Lower leg skin (tissue), 4 donors: Measurements from ENCODE around the gene DNAH1. TPM values are rescaled to one million over a fixed set of nuclear protein-coding genes. Genes with fewer than 3 reads are reported as not detected.
"Not testable (repeated sequence)": the region's sequence is repeated elsewhere in the genome, so short reads cannot be mapped to it uniquely, and the experiment has no call there.

ENCODE experiments used
- DNase-seq, 2 donors: peaks; one replicate each; pipeline ENCODE4 v3.0.0-alpha.2; 2019; ENCODE audit warnings: low spot score in 2 of 2
- H3K4me3 ChIP-seq: fragments of 200-600 bp; sonication (generic); 2 replicates; pipeline ENCODE4 v1.5.1; 2017; ENCODE audit warnings: mild to moderate bottlenecking, low read depth; ENCODE audit not compliant: poor library complexity, severe bottlenecking
- POLR2A ChIP-seq, 2 donors: fragments of 450-650 bp; IDR thresholded peaks; one replicate each; pipeline ENCODE4 v1.6.1; 2016 to 2017; ENCODE audit warnings: antibody characterized with exemption in 2 of 2, mild to moderate bottlenecking in 1 of 2, moderate library complexity in 1 of 2
- WGBS, 2 donors: methylation state at CpG; one replicate each; pipeline ENCODE4 v1.1.5; 2018; 5-methylcytosine and 5-hydroxymethylcytosine counted together
- intact Hi-C: fragments of 100-400 bp; cut with DNase I; formaldehyde crosslinking; loops from one replicate; pipeline ENCODE4 v1.15.0; 2023; ENCODE audit warnings: low total_unique reads
- total RNA-seq, 4 donors: library from RNA; depleted of rRNA; stranded (reverse); fragments of >200 nt; gene quantifications; one replicate each; pipeline ENCODE4 v1.1.0, GENCODE V29; 2016
- TF ChIP-seq, protein P1 (sequence below), 3 donors: fragments of 450-650 bp; IDR thresholded peaks; one replicate each; pipeline ENCODE4 v1.5.1; 2016; ENCODE audit warnings: antibody characterized with exemption in 3 of 3, mild to moderate bottlenecking in 3 of 3, moderate library complexity in 2 of 3

Gene DNAH1
- total RNA-seq: 1 to 10 TPM; 2.0 to 5.9 (median 5.0) TPM

GRCh38 chr3:52315977-52316764 is at the start of gene DNAH1:
Gene DNAH1, plus strand, starts transcription at chr3:52316319. Its CDS starts 6,124 bp downstream, at chr3:52322443.
- H3K4me3 ChIP-seq: no peak within 1 kb of the TSS
- 96 to 97% methylated on average over 3 of the region's 3 CpGs for WGBS, 2 donors
- intact Hi-C loops: no loop called here
- TF ChIP-seq, protein P1, sequence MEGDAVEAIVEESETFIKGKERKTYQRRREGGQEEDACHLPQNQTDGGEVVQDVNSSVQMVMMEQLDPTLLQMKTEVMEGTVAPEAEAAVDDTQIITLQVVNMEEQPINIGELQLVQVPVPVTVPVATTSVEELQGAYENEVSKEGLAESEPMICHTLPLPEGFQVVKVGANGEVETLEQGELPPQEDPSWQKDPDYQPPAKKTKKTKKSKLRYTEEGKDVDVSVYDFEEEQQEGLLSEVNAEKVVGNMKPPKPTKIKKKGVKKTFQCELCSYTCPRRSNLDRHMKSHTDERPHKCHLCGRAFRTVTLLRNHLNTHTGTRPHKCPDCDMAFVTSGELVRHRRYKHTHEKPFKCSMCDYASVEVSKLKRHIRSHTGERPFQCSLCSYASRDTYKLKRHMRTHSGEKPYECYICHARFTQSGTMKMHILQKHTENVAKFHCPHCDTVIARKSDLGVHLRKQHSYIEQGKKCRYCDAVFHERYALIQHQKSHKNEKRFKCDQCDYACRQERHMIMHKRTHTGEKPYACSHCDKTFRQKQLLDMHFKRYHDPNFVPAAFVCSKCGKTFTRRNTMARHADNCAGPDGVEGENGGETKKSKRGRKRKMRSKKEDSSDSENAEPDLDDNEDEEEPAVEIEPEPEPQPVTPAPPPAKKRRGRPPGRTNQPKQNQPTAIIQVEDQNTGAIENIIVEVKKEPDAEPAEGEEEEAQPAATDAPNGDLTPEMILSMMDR (IDR thresholded peaks at IDR 0.05): no peak
- no peak for TF ChIP-seq POLR2A (IDR thresholded peaks at IDR 0.05)
- no peak for DNase-seq

- TF ChIP-seq, protein P1 (IDR thresholded peaks at IDR 0.05): no peak
- no peak for TF ChIP-seq POLR2A (IDR thresholded peaks at IDR 0.05)
- DNase-seq: no peak
- WGBS, 2 donors: 68 to 69% methylated on average over 7 of the region's 7 CpGs
- intact Hi-C loops: no loop called here
- H3K4me3 ChIP-seq: no peak overlapping the region
Measured at GRCh38 chr3:52268036-52268435, 48.1 kb upstream of the DNAH1 start.

DNA sequence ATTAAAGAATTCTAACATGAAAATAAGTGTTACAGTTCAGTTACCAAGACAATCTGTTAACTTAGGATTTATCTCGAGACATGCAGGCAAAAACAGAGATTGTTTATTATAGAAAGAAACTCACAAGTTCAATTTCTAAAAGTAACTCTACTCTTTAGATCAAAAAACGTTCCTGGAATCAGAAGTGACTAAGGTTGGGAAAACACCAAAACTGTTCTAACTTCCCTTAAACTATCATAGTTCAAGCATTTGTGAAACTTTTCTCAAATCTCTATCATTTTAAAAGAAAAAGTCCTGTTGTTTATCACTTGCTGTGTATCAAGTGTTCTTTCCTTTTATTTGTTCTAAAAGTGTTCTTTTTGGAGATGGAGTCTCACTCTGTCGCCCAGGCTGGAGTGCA is 46.3 kb upstream of the DNAH1 start:
- intact Hi-C loops: no loop called here
- 58 to 67% methylated on average over 3 of the region's 3 CpGs for WGBS, 2 donors
- no peak overlapping the region for H3K4me3 ChIP-seq
- TF ChIP-seq, protein P1 (IDR thresholded peaks at IDR 0.05): no peak
- no peak for TF ChIP-seq POLR2A (IDR thresholded peaks at IDR 0.05)
- no peak for DNase-seq

DNA sequence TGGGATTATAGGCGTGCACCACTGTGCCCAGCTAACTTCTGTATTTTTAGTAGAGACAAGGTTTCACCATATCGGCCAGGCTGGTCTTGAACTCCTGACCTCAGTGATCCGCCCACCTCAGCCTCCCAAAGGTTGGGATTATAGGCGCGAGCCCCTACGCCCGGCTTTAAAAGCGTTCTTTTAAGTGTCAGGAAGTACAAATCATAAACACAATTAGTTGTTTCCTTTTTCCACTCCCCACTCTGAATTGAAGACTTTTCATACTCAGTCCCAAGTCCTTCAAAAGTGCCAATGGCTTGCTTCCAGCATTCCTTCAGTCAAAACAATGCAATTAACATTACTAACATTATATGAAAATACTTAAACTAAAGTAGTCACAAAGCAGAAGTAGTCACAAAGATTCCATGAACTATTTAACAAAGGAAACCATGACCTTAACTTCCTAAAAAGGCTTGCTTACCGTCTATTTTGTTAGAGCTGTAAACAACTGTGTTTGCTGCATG is 45.8 kb upstream of the DNAH1 start:
- TF ChIP-seq POLR2A (IDR thresholded peaks at IDR 0.05): no peak
- TF ChIP-seq, protein P1 (IDR thresholded peaks at IDR 0.05): no peak
- intact Hi-C loops: no loop called here
- no peak overlapping the region for H3K4me3 ChIP-seq
- WGBS, 2 donors: 43 to 47% methylated on average over 9 of the region's 9 CpGs
- DNase-seq: peak in 1 of 2 donors; percentile 74

GRCh38 chr3:52272172-52272571 is 43.9 kb upstream of the DNAH1 start:
- H3K4me3 ChIP-seq, DNase-seq, intact Hi-C loops: not testable (repeated sequence)
- 75 to 81% methylated on average over 9 of the region's 9 CpGs for WGBS, 2 donors

DNA sequence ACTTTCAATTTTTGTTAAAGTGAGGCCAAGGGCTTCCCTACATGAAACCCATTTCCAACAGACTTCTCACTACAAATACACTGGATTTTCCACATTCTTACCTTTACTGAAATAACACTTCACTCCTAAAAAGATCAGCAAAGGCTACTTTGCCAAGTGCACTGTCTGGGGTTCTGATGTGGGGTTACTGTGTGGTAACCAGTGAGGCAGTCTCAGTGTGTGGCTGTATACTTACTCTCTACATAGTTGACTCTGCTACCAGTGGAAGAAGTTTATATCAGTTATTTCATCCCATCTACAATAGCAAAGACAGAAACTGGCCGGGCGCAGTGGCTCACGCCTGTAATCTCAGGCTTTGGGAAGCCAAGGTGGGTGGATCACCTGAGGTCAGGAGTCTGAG is 43.3 kb upstream of the DNAH1 start:
- WGBS, 2 donors: 90 to 93% methylated on average over 3 of the region's 3 CpGs
- TF ChIP-seq, protein P1 (IDR thresholded peaks at IDR 0.05): no peak
- no peak for TF ChIP-seq POLR2A (IDR thresholded peaks at IDR 0.05)
- intact Hi-C loops: no loop called here
- DNase-seq: no peak
- H3K4me3 ChIP-seq: no peak overlapping the region

- intact Hi-C loops, H3K4me3 ChIP-seq: not testable (repeated sequence)
- WGBS, 2 donors: 88 to 93% methylated on average over 18 of the region's 18 CpGs
- peak in 1 of 2 donors; percentile 78 for DNase-seq
Measured at GRCh38 chr3:52274781-52275180, 41.3 kb upstream of the DNAH1 start.
